Astrocyte of the cerebellum (primary cell): Measurements from ENCODE around the gene SMPD3.

ENCODE experiments used
- DNase-seq: peaks from one replicate; pipeline ENCODE4 v3.0.0-alpha.2; 2011; ENCODE audit warnings: low read depth
- H3K4me3 ChIP-seq: 2 replicates; pipeline ENCODE4 v1.5.1; 2011; ENCODE audit warnings: mild to moderate bottlenecking, low read depth, low read length, moderate library complexity
- in situ Hi-C: cut with HindIII; loops from 2 replicates; pipeline ENCODE4 v1.10.0; 2017; ENCODE audit warnings: low sequenced_read_pairs
- TF ChIP-seq, protein P1 (sequence below): IDR thresholded peaks from 2 replicates; pipeline ENCODE4 v1.5.1; 2012; ENCODE audit warnings: low read length, low read depth, moderate library complexity, mild to moderate bottlenecking; ENCODE audit errors: missing control alignments

The SMPD3 gene

GRCh38 chr16:68463904-68464303 is 15.6 kb upstream of the SMPD3 start:
- TF ChIP-seq, protein P1, sequence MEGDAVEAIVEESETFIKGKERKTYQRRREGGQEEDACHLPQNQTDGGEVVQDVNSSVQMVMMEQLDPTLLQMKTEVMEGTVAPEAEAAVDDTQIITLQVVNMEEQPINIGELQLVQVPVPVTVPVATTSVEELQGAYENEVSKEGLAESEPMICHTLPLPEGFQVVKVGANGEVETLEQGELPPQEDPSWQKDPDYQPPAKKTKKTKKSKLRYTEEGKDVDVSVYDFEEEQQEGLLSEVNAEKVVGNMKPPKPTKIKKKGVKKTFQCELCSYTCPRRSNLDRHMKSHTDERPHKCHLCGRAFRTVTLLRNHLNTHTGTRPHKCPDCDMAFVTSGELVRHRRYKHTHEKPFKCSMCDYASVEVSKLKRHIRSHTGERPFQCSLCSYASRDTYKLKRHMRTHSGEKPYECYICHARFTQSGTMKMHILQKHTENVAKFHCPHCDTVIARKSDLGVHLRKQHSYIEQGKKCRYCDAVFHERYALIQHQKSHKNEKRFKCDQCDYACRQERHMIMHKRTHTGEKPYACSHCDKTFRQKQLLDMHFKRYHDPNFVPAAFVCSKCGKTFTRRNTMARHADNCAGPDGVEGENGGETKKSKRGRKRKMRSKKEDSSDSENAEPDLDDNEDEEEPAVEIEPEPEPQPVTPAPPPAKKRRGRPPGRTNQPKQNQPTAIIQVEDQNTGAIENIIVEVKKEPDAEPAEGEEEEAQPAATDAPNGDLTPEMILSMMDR, result no peak
- DNase-seq, result no peak
- in situ Hi-C loops, result no loop called here
- H3K4me3 ChIP-seq, result no peak overlapping the region

- in situ Hi-C loops, result no loop called here
- TF ChIP-seq, protein P1, result no peak
Observed at GRCh38 chr16:68460067-68460466, 11.8 kb upstream of the SMPD3 start.

GRCh38 chr16:68459457-68459856 is 11.1 kb upstream of the SMPD3 start:
- no peak for DNase-seq
- TF ChIP-seq, protein P1, result no peak
- no peak overlapping the region for H3K4me3 ChIP-seq
- in situ Hi-C loops, result no loop called here

More at GRCh38 chr16:68460067-68460466, 11.8 kb upstream of the SMPD3 start:
- H3K4me3 ChIP-seq, result no peak overlapping the region
- no peak for DNase-seq

GRCh38 chr16:68458551-68458950 is 10.2 kb upstream of the SMPD3 start:
- no peak for DNase-seq
- in situ Hi-C loops, result no loop called here
- TF ChIP-seq, protein P1, result no peak

DNA sequence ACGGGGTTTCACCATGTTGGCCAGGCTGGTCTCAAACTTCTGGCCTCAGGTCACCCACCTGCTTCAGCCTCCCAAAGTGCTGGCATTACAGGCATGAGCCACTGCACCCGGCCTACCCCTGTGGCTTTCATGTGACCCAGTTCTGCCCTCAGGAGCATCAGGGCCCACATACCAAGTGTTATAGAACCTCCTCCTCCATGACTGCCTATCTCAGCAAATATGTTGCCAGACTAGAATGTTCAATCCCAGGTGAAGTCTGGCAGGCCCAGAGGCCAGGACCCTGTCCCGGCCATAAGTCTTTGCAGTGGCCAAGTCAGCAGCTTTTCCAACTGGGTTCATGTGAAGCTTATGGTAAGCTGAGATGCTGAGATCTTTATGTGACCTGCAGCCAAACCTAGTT is 9.8 kb upstream of the SMPD3 start:
- TF ChIP-seq, protein P1, result no peak
- no peak overlapping the region for H3K4me3 ChIP-seq
- DNase-seq, result no peak
- in situ Hi-C loops, result no loop called here

More at GRCh38 chr16:68458551-68458950, 10.2 kb upstream of the SMPD3 start:
- no peak overlapping the region for H3K4me3 ChIP-seq

DNA sequence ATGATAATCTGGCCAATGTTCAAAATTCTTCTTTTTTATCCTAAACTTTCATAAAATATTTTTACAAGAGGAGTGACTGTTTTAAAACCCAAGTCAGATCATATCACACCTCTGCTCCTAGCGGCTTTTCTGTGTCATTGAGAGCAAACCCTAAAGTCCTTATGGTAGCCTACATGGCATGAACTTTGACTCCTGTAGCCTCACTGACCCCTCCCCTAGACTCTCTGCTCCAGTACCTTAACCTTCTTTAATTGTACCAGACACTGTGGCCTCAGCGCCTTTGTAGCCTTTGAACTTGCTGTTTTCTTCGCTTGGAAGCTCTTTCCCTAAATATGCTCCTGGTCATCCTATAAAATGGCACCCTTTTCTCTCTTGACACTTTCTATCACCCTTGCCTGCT is 7.3 kb upstream of the SMPD3 start:
- no peak for DNase-seq
- H3K4me3 ChIP-seq, result no peak overlapping the region
- TF ChIP-seq, protein P1, result no peak
- in situ Hi-C loops, result no loop called here
